ENCODE data around the gene ZNF827. TPM values are rescaled to one million over a fixed set of nuclear protein-coding genes. Genes with fewer than 3 reads are reported as not detected.

The ZNF827 gene
- total RNA-seq, 1 experiment from 2014 or later = 6.3 TPM

DNA sequence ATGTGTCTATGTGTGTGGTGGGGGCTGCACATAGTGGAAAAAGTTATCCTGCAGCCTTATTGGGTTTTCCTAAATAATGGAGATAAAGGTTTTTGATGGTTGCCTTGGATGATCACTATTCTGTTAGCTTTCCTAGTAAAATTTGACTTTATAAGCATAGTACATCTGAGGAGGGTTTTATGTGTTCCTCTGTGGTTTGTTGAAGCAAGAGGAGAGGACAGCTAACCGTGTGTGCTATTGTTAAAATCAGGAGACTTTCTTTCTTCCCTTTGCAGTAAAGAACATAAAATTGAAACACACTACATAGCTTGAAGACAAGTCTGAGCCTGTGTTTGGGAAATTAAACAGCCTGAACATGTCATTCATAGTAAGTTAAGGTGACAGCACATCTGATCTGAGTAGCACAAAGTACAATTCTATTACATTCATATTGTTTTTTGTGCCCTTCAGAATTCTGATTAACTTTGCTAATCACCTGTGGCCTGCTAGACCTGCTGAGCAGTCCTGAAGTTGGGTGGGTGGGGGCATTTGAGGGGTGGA lies 221.9 kb downstream of the ZNF827 start:
- Histone ChIP-seq H3K27ac (ENCODE audit: low read length) (no peak overlapping the region), H3K36me3 (ENCODE audit: control insufficient read depth, insufficient read depth, low read length) (no peaks in the 10 kb centered on the region), H3K4me1 (ENCODE audit: control insufficient read depth, insufficient read depth, low read length) (no peaks in the 10 kb centered on the region), H3K27me3 (ENCODE audit: control insufficient read depth, insufficient read depth, low read length) (no peaks in the 10 kb centered on the region), H3K4me3 (ENCODE audit: low read depth in 2 of 2, low read length in 2 of 2) (no peak overlapping the region), H3K9me3 (ENCODE audit: control insufficient read depth, insufficient read depth, low read depth, low read length) (no peaks in the 10 kb centered on the region)
- DNase-seq (ENCODE audit: low read depth, low spot score) (no peak), ATAC-seq (no peak)
- intact Hi-C loops (cut with micrococcal nuclease; ENCODE audit: unreplicated experiment) = no loop called here
- ChIA-PET POLR2A (no interaction called here), CTCF (no interaction called here)
- in situ Hi-C loops (cut with HindIII; ENCODE audit: low pct_unique_long_range_greater_than_20kb, low sequenced_read_pairs) = no loop called here
- no peak for TF ChIP-seq POLR2AphosphoS5 (IDR thresholded peaks at IDR 0.05; ENCODE audit: low read depth, low read length)
- no peak for TF ChIP-seq SIN3A (IDR thresholded peaks at IDR 0.05; ENCODE audit: borderline replicate concordance, insufficient read depth, low read depth, low read length)
- no peak for TF ChIP-seq CTCF (IDR thresholded peaks at IDR 0.05)
- TF ChIP-seq, protein P1, sequence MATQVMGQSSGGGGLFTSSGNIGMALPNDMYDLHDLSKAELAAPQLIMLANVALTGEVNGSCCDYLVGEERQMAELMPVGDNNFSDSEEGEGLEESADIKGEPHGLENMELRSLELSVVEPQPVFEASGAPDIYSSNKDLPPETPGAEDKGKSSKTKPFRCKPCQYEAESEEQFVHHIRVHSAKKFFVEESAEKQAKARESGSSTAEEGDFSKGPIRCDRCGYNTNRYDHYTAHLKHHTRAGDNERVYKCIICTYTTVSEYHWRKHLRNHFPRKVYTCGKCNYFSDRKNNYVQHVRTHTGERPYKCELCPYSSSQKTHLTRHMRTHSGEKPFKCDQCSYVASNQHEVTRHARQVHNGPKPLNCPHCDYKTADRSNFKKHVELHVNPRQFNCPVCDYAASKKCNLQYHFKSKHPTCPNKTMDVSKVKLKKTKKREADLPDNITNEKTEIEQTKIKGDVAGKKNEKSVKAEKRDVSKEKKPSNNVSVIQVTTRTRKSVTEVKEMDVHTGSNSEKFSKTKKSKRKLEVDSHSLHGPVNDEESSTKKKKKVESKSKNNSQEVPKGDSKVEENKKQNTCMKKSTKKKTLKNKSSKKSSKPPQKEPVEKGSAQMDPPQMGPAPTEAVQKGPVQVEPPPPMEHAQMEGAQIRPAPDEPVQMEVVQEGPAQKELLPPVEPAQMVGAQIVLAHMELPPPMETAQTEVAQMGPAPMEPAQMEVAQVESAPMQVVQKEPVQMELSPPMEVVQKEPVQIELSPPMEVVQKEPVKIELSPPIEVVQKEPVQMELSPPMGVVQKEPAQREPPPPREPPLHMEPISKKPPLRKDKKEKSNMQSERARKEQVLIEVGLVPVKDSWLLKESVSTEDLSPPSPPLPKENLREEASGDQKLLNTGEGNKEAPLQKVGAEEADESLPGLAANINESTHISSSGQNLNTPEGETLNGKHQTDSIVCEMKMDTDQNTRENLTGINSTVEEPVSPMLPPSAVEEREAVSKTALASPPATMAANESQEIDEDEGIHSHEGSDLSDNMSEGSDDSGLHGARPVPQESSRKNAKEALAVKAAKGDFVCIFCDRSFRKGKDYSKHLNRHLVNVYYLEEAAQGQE (IDR thresholded peaks at IDR 0.05; ENCODE audit: insufficient read depth in 1 of 2, low read depth in 2 of 2, low read length in 1 of 2) = no peak
- TF ChIP-seq TCF7L2 (IDR thresholded peaks at IDR 0.05; ENCODE audit: low read depth, low read length) = no peak
- BruUV-seq (replicated peaks) = no TSS peak

DNA sequence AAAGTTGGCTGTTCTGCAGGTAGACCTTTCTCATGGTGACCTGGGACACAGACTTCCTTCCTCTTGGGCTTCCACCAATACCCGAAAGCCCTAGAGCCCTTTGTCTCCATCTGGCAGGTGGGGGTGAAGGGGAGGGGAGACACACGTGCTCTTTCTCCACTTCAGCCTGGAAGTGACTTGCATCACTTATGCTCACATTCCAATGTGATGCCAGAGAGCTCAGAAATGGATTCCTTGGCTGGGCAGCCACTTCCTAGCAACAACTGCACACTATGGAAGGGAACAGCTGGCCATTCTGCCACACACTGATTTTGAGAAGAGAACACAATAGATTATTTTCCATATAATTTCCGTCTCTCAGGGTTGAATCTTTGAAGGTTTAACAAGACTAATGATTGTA lies 222.4 kb downstream of the ZNF827 start:
- Histone ChIP-seq H3K27ac (ENCODE audit: low read length) (no peak overlapping the region), H3K4me1 (ENCODE audit: control insufficient read depth, insufficient read depth, low read length) (no peaks in the 10 kb centered on the region), H3K9me3 (ENCODE audit: control insufficient read depth, insufficient read depth, low read depth, low read length) (no peaks in the 10 kb centered on the region), H3K4me3 (ENCODE audit: low read depth in 2 of 2, low read length in 2 of 2) (no peak overlapping the region), H3K27me3 (ENCODE audit: control insufficient read depth, insufficient read depth, low read length) (no peaks in the 10 kb centered on the region), H3K36me3 (ENCODE audit: control insufficient read depth, insufficient read depth, low read length) (no peaks in the 10 kb centered on the region)
- ATAC-seq = no peak
- TF ChIP-seq, protein P1 (IDR thresholded peaks at IDR 0.05; ENCODE audit: insufficient read depth in 1 of 2, low read depth in 2 of 2, low read length in 1 of 2) = no peak
- TF ChIP-seq CTCF (IDR thresholded peaks at IDR 0.05) = no peak
- TF ChIP-seq SIN3A (IDR thresholded peaks at IDR 0.05; ENCODE audit: borderline replicate concordance, insufficient read depth, low read depth, low read length) = no peak
- no peak for TF ChIP-seq TCF7L2 (IDR thresholded peaks at IDR 0.05; ENCODE audit: low read depth, low read length)
- no peak for TF ChIP-seq POLR2AphosphoS5 (IDR thresholded peaks at IDR 0.05; ENCODE audit: low read depth, low read length)
- POLR2A ChIA-PET = no interaction called here
- CTCF ChIA-PET = no interaction called here
- BruUV-seq (replicated peaks) = no TSS peak
- intact Hi-C loops (cut with micrococcal nuclease; ENCODE audit: unreplicated experiment) (no loop called here), in situ Hi-C loops (cut with HindIII; ENCODE audit: low pct_unique_long_range_greater_than_20kb, low sequenced_read_pairs) (no loop called here)
- DNase-seq (ENCODE audit: low read depth, low spot score) = no peak
